WTC11 (cell line): ENCODE results near the gene BCAS1. TPM values are rescaled to one million over a fixed set of nuclear protein-coding genes. Genes with fewer than 3 reads are reported as not detected.

Source experiments
- ATAC-seq: fragments of 200-7000 bp; cut with Tn5 transposase; 2 replicates; pipeline ENCODE4 v1.10.0; 2021; ENCODE audit warnings: mild to moderate bottlenecking, moderate library complexity
- CTCF ChIA-PET: fragments of 300-600 bp; sonication (Branson Sonifier 250); formaldehyde crosslinking; loops from one replicate; lab custom pipeline; 2021; ENCODE audit warnings: antibody characterized with exemption; lab: Charles Lee
- POLR2A ChIA-PET: fragments of 350-600 bp; sonication (Branson Sonifier 250); formaldehyde crosslinking; loops from one replicate; lab custom pipeline; 2021; ENCODE audit warnings: antibody characterized with exemption; lab: Charles Lee
- DNase-seq: peaks from one replicate; pipeline ENCODE4 v3.0.0; 2021; ENCODE audit warnings: low spot score
- H3K27ac Mint-ChIP-seq: 2 replicates; pipeline ENCODE4 v1.8.0; 2021; ENCODE audit warnings: mixed read lengths
- H3K27me3 Mint-ChIP-seq: 2 replicates; pipeline ENCODE4 v1.8.0; 2021; ENCODE audit warnings: low read depth, mild to moderate bottlenecking, moderate library complexity, mixed read lengths
- H3K36me3 Mint-ChIP-seq: 2 replicates; pipeline ENCODE4 v1.8.0; 2021; ENCODE audit warnings: mixed read lengths
- H3K4me1 Mint-ChIP-seq: 2 replicates; pipeline ENCODE4 v1.8.0; 2022; ENCODE audit warnings: mixed read lengths
- H3K4me3 Mint-ChIP-seq: 2 replicates; pipeline ENCODE4 v1.8.0; 2021; ENCODE audit warnings: mild to moderate bottlenecking, moderate library complexity, mixed read lengths
- H3K9me3 Mint-ChIP-seq: 2 replicates; pipeline ENCODE4 v1.8.0; 2021; ENCODE audit warnings: mixed read lengths
- ELF4 ChIP-seq: sonication (generic); formaldehyde crosslinking; IDR thresholded peaks from 2 replicates; pipeline ENCODE4 v1.8.1; 2022; ENCODE audit warnings: low read depth, mild to moderate bottlenecking, moderate library complexity, missing genetic modification reagents
- ESRRA ChIP-seq: sonication (generic); formaldehyde crosslinking; IDR thresholded peaks from 2 replicates; pipeline ENCODE4 v1.8.1; 2022; ENCODE audit warnings: mild to moderate bottlenecking, missing genetic modification reagents, borderline replicate concordance
- FOXP1 ChIP-seq: sonication (generic); formaldehyde crosslinking; IDR thresholded peaks from 2 replicates; pipeline ENCODE4 v1.8.0; 2022; ENCODE audit warnings: missing genetic modification reagents, mild to moderate bottlenecking, moderate library complexity, borderline replicate concordance
- GABPB1 ChIP-seq: sonication (generic); formaldehyde crosslinking; IDR thresholded peaks from 2 replicates; pipeline ENCODE4 v1.8.1; 2023; ENCODE audit warnings: mild to moderate bottlenecking, missing genetic modification reagents
- JAZF1 ChIP-seq: fragments of 250-450 bp; sonication (Bioruptor Pico); IDR thresholded peaks from 2 replicates; pipeline ENCODE4 v1.9.0; 2021; ENCODE audit warnings: moderate library complexity, mild to moderate bottlenecking, inconsistent platforms
- MXD4 ChIP-seq: fragments of 250-450 bp; sonication (Bioruptor Pico); IDR thresholded peaks from 2 replicates; pipeline ENCODE4 v1.8.0; 2021; ENCODE audit warnings: mild to moderate bottlenecking, moderate library complexity, borderline replicate concordance
- NR3C1 ChIP-seq: sonication (generic); formaldehyde crosslinking; conservative IDR thresholded peaks from 2 replicates; pipeline ENCODE4 v1.8.1; 2023; ENCODE audit warnings: low read depth, mild to moderate bottlenecking, missing genetic modification reagents
- SP1 ChIP-seq: sonication (generic); formaldehyde crosslinking; conservative IDR thresholded peaks from 2 replicates; pipeline ENCODE4 v1.8.1; 2022; ENCODE audit warnings: missing genetic modification reagents
- total RNA-seq: library from RNA; stranded (reverse); gene quantifications from 3 replicates; pipeline ENCODE4 v1.2.3, GENCODE V29; 2021
- TF ChIP-seq, protein P1 (sequence below): sonication (generic); formaldehyde crosslinking; IDR thresholded peaks from 2 replicates; pipeline ENCODE4 v1.8.1; 2023; ENCODE audit warnings: mild to moderate bottlenecking, missing genetic modification reagents, moderate library complexity
- TF ChIP-seq, protein P2 (sequence below): sonication (generic); formaldehyde crosslinking; IDR thresholded peaks from 2 replicates; pipeline ENCODE4 v1.8.1; 2023; ENCODE audit warnings: mild to moderate bottlenecking, missing genetic modification reagents
- TF ChIP-seq, protein P3 (sequence below): sonication (generic); formaldehyde crosslinking; IDR thresholded peaks from 2 replicates; pipeline ENCODE4 v1.8.1; 2023; ENCODE audit warnings: mild to moderate bottlenecking, missing genetic modification reagents
- TF ChIP-seq, protein P4 (sequence below): fragments of 250-450 bp; sonication (Bioruptor Pico); IDR thresholded peaks from 2 replicates; pipeline ENCODE4 v1.8.0; 2021; ENCODE audit warnings: mild to moderate bottlenecking

Gene BCAS1
- total RNA-seq, 1 experiment from 2014 or later, result 0.11 TPM

DNA sequence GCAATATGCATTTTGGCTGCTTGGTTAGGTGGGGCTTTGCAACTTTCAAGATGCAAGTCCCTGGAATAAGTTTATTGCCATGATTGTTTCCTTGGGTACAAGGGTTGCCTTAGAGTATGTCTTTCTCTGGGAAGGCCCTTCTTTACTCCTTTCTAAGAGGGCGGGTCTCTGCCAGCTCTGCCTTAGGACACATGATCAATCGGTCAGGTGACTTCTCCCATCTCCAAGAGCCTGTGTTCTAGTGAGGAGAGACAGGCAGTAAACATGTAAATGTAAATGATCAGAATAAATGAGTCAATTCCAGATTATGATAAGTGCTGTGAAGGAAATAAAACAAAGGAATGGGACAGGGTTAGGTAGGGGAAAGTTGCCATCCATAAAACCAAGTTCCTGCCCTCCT, 43.2 kb upstream of the BCAS1 start:
- H3K36me3 Mint-ChIP-seq, result no peaks in the 10 kb centered on the region
- CTCF ChIA-PET, result no interaction called here
- H3K9me3 Mint-ChIP-seq, result no peaks in the 10 kb centered on the region

DNA sequence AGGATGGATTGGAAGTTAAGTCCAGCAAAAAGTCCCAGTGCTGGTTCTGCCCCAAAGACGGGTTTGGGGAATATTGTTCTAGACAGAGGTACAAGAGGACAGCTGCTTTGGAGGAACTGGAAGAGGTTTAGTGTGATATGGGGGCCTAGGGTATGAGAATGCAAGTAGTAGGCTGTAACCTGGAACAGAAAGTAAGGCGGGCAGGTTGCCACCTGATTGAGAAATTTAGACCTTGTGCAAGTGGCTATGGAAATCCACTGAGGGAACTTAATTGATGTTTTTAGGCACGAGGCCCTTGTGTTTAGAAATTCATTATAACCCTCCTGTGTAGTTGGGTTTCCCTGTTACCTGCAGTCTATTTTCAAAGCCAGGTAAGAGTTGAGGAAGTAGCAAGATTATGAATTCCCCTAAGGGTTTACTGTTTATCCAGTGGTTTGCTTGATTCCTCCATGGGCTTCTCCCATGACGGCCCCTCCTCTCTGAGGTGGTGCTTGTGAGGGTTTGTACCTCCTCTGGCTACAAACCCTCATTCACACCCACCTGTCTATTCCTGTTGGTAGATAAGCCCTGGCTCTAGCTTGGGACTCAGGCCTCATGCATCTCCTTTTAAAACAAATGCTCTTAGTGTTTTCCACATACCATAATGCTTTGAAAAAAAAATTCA, 42.0 kb upstream of the BCAS1 start:
- H3K9me3 Mint-ChIP-seq, result no peaks in the 10 kb centered on the region
- DNase-seq (no peak), ATAC-seq (no peak)
- ChIA-PET CTCF (no interaction called here), POLR2A (no interaction called here)
- peaks cover 15% of the 10 kb centered on the region for H3K4me1 Mint-ChIP-seq
- no peak for TF ChIP-seq FOXP1 (CRISPR knock-in tag)
- no peak overlapping the region for H3K4me3 Mint-ChIP-seq
- no peaks in the 10 kb centered on the region for H3K27me3 Mint-ChIP-seq
- no peaks in the 10 kb centered on the region for H3K36me3 Mint-ChIP-seq
- H3K27ac Mint-ChIP-seq, result no peak overlapping the region

More for the DNA sequence above, 43.2 kb upstream of the BCAS1 start:
- Mint-ChIP-seq H3K27me3 (no peaks in the 10 kb centered on the region), H3K4me3 (no peak overlapping the region), H3K27ac (no peak overlapping the region), H3K4me1 (peaks cover 14% of the 10 kb centered on the region)
- no peak for DNase-seq
- no peak for TF ChIP-seq ESRRA (CRISPR knock-in tag)
- TF ChIP-seq, protein P1, sequence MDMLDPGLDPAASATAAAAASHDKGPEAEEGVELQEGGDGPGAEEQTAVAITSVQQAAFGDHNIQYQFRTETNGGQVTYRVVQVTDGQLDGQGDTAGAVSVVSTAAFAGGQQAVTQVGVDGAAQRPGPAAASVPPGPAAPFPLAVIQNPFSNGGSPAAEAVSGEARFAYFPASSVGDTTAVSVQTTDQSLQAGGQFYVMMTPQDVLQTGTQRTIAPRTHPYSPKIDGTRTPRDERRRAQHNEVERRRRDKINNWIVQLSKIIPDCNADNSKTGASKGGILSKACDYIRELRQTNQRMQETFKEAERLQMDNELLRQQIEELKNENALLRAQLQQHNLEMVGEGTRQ, result peak; percentile 57
- POLR2A ChIA-PET, result no interaction called here
- ATAC-seq, result no peak

DNA sequence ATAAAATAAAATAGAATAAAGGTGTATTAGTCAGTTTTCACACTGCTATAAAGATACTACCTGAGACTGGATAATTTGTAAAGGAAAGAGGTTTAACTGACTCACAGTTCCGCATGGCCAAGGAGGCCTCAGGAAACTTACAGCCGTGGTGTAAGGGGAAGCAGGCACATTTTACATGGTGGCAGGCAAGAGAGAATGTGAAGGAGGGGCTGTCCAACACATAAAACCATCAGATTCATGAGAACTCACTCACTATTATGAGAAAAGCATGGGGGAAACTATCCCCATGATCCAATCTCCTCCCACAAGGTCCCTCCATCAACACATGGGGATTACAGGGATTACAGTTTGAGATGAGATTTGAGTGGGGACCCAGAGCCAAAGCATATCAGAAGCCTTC, 41.1 kb upstream of the BCAS1 start:
- Mint-ChIP-seq H3K27ac (no peak overlapping the region), H3K36me3 (no peaks in the 10 kb centered on the region), H3K9me3 (no peaks in the 10 kb centered on the region), H3K4me3 (no peak overlapping the region), H3K27me3 (no peaks in the 10 kb centered on the region), H3K4me1 (peaks cover 14% of the 10 kb centered on the region)
- no peak for DNase-seq
- POLR2A ChIA-PET, result no interaction called here
- ATAC-seq, result no peak
- TF ChIP-seq, protein P2, sequence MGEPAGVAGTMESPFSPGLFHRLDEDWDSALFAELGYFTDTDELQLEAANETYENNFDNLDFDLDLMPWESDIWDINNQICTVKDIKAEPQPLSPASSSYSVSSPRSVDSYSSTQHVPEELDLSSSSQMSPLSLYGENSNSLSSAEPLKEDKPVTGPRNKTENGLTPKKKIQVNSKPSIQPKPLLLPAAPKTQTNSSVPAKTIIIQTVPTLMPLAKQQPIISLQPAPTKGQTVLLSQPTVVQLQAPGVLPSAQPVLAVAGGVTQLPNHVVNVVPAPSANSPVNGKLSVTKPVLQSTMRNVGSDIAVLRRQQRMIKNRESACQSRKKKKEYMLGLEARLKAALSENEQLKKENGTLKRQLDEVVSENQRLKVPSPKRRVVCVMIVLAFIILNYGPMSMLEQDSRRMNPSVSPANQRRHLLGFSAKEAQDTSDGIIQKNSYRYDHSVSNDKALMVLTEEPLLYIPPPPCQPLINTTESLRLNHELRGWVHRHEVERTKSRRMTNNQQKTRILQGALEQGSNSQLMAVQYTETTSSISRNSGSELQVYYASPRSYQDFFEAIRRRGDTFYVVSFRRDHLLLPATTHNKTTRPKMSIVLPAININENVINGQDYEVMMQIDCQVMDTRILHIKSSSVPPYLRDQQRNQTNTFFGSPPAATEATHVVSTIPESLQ (CRISPR knock-in tag), result no peak
- no peak for TF ChIP-seq SP1 (CRISPR knock-in tag)
- no peak for TF ChIP-seq NR3C1 (CRISPR knock-in tag)
- TF ChIP-seq, protein P3, sequence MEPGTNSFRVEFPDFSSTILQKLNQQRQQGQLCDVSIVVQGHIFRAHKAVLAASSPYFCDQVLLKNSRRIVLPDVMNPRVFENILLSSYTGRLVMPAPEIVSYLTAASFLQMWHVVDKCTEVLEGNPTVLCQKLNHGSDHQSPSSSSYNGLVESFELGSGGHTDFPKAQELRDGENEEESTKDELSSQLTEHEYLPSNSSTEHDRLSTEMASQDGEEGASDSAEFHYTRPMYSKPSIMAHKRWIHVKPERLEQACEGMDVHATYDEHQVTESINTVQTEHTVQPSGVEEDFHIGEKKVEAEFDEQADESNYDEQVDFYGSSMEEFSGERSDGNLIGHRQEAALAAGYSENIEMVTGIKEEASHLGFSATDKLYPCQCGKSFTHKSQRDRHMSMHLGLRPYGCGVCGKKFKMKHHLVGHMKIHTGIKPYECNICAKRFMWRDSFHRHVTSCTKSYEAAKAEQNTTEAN, result no peak
- TF ChIP-seq, protein P4, sequence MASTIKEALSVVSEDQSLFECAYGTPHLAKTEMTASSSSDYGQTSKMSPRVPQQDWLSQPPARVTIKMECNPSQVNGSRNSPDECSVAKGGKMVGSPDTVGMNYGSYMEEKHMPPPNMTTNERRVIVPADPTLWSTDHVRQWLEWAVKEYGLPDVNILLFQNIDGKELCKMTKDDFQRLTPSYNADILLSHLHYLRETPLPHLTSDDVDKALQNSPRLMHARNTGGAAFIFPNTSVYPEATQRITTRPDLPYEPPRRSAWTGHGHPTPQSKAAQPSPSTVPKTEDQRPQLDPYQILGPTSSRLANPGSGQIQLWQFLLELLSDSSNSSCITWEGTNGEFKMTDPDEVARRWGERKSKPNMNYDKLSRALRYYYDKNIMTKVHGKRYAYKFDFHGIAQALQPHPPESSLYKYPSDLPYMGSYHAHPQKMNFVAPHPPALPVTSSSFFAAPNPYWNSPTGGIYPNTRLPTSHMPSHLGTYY (CRISPR knock-in tag), result no peak
- no peak for TF ChIP-seq MXD4 (CRISPR knock-in tag)
- TF ChIP-seq ELF4 (CRISPR knock-in tag), result no peak
- CTCF ChIA-PET, result no interaction called here

DNA sequence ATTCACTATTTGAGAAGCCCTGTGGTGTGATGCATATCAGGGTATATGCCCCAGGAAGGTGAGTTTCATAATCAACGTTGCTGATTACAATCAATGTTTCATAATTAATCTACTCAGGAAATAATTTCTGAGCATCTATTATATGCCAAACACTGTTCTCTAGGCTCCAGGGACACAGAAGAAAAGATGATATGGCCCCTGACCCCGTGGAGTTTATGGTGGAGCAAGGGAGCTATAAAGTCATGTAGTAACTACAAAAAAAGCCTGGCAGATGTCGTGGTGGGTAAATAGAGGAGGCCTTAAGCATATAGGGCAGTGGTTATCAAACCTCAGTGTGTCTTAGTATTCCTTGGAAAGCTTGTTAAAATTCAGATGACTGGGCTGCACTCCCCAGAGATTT, 40.1 kb upstream of the BCAS1 start:
- Mint-ChIP-seq H3K4me1 (peaks cover 14% of the 10 kb centered on the region), H3K36me3 (no peaks in the 10 kb centered on the region), H3K9me3 (no peaks in the 10 kb centered on the region), H3K4me3 (no peak overlapping the region), H3K27ac (no peak overlapping the region), H3K27me3 (no peaks in the 10 kb centered on the region)
- ChIA-PET CTCF (interaction anchor here (0.9 kb wide), 1 partner anchor 13 kb away, joined by 3 read pairs; no protein-coding TSS in a partner anchor), POLR2A (no interaction called here)
- no peak for ATAC-seq
- no peak for DNase-seq
- TF ChIP-seq JAZF1 (CRISPR knock-in tag) (no peak), GABPB1 (no peak)
